ENCODE results near the gene NTSR2. TPM values are rescaled to one million over a fixed set of nuclear protein-coding genes. Genes with fewer than 3 reads are reported as not detected.

NTSR2 gene
- total RNA-seq, 4 donors from 2014 or later, result 0.87 to 4.2 (median 2.1) TPM; not detected in 1

- WGBS, 2 donors, result 78 to 87% methylated on average over 11 of the region's 11 CpGs
- DNase-seq (ENCODE audit: low spot score in 2 of 2), result no peak
- no peak overlapping the region for H3K4me3 ChIP-seq
- H3K4me1 ChIP-seq, result no peaks in the 10 kb centered on the region
- H3K27ac ChIP-seq, result no peak overlapping the region
- H3K36me3 ChIP-seq, result no peaks in the 10 kb centered on the region
- TF ChIP-seq EP300 (IDR thresholded peaks at IDR 0.05) (no peak), POLR2A (IDR thresholded peaks at IDR 0.05) (no peak), CTCF (IDR thresholded peaks at IDR 0.05) (no peak)
- H3K9me3 ChIP-seq, result peaks cover 0 to 11% (median 0%) of the 10 kb centered on the region in 4 donors
- H3K27me3 ChIP-seq, result no peaks in the 10 kb centered on the region
These were observed 10.9 kb downstream of the NTSR2 start for GRCh38 chr2:11659115-11659475.

- H3K9me3 ChIP-seq, result peaks cover 0 to 11% (median 0%) of the 10 kb centered on the region in 4 donors
- H3K36me3 ChIP-seq, result no peaks in the 10 kb centered on the region
- H3K27ac ChIP-seq, result no peak overlapping the region
- DNase-seq (ENCODE audit: low spot score in 2 of 2), result no peak
- no peak overlapping the region for H3K4me3 ChIP-seq
- H3K4me1 ChIP-seq, result peaks cover 0 to 2% (median 0%) of the 10 kb centered on the region in 4 donors
- WGBS, 2 donors, result 82 to 87% methylated on average over 19 of the region's 19 CpGs
- no peak for TF ChIP-seq CTCF (IDR thresholded peaks at IDR 0.05)
- TF ChIP-seq EP300 (IDR thresholded peaks at IDR 0.05), result no peak
- TF ChIP-seq POLR2A (IDR thresholded peaks at IDR 0.05), result no peak
- no peaks in the 10 kb centered on the region for H3K27me3 ChIP-seq
These were observed 11.5 kb downstream of the NTSR2 start for GRCh38 chr2:11658208-11659114.

- H3K4me3 ChIP-seq, result no peak overlapping the region
- peaks cover 0 to 6% (median 0%) of the 10 kb centered on the region in 4 donors for H3K9me3 ChIP-seq
- peaks cover 0 to 10% (median 3%) of the 10 kb centered on the region in 4 donors for H3K4me1 ChIP-seq
- no peak for TF ChIP-seq EP300 (IDR thresholded peaks at IDR 0.05)
- TF ChIP-seq CTCF (IDR thresholded peaks at IDR 0.05), result no peak
- TF ChIP-seq POLR2A (IDR thresholded peaks at IDR 0.05), result no peak
- no peaks in the 10 kb centered on the region for H3K36me3 ChIP-seq
- no peak for DNase-seq (ENCODE audit: low spot score in 2 of 2)
- H3K27me3 ChIP-seq, result no peaks in the 10 kb centered on the region
- WGBS, 2 donors, result 80 to 84% methylated on average over 11 of the region's 11 CpGs
- H3K27ac ChIP-seq, result no peak overlapping the region
These were observed 12.3 kb downstream of the NTSR2 start for GRCh38 chr2:11657646-11658045.

- peaks cover 0 to 1% (median 0%) of the 10 kb centered on the region in 4 donors for H3K9me3 ChIP-seq
- TF ChIP-seq CTCF (IDR thresholded peaks at IDR 0.05), result no peak
- H3K27ac ChIP-seq, result no peak overlapping the region
- DNase-seq (ENCODE audit: low spot score in 2 of 2), result no peak
- no peak overlapping the region for H3K4me3 ChIP-seq
- no peaks in the 10 kb centered on the region for H3K36me3 ChIP-seq
- 88 to 91% methylated on average over 11 of the region's 11 CpGs for WGBS, 2 donors
- no peaks in the 10 kb centered on the region for H3K27me3 ChIP-seq
- peaks cover 0 to 13% (median 4%) of the 10 kb centered on the region in 4 donors for H3K4me1 ChIP-seq
These were observed 12.8 kb downstream of the NTSR2 start for GRCh38 chr2:11657195-11657594.

- Histone ChIP-seq H3K4me1 (peaks cover 0 to 18% (median 7%) of the 10 kb centered on the region in 4 donors), H3K9me3 (no peaks in the 10 kb centered on the region), H3K4me3 (no peak overlapping the region), H3K36me3 (no peaks in the 10 kb centered on the region), H3K27ac (no peak overlapping the region), H3K27me3 (no peaks in the 10 kb centered on the region)
- no peak for DNase-seq (ENCODE audit: low spot score in 2 of 2)
- TF ChIP-seq CTCF (IDR thresholded peaks at IDR 0.05) (no peak), EP300 (IDR thresholded peaks at IDR 0.05) (no peak), POLR2A (IDR thresholded peaks at IDR 0.05) (no peak)
- 83 to 93% methylated on average over 13 to 23 of the region's 31 CpGs for WGBS, 2 donors
These were observed 13.3 kb downstream of the NTSR2 start for GRCh38 chr2:11656671-11657101.

All from tibial nerve (tissue), 4 donors.